HG02852 (cell line): Measurements from ENCODE around the gene PLEK.
"Not testable (repeated sequence)": the region's sequence is repeated elsewhere in the genome, so short reads cannot be mapped to it uniquely, and the experiment has no call there.

Source experiments
- ATAC-seq: cut with Tn5 transposase; IDR thresholded peaks from one replicate; pipeline ENCODE4 v1.9.1; 2021; ENCODE audit warnings: mild to moderate bottlenecking, moderate library complexity; ENCODE audit not compliant: unreplicated experiment

PLEK gene

DNA sequence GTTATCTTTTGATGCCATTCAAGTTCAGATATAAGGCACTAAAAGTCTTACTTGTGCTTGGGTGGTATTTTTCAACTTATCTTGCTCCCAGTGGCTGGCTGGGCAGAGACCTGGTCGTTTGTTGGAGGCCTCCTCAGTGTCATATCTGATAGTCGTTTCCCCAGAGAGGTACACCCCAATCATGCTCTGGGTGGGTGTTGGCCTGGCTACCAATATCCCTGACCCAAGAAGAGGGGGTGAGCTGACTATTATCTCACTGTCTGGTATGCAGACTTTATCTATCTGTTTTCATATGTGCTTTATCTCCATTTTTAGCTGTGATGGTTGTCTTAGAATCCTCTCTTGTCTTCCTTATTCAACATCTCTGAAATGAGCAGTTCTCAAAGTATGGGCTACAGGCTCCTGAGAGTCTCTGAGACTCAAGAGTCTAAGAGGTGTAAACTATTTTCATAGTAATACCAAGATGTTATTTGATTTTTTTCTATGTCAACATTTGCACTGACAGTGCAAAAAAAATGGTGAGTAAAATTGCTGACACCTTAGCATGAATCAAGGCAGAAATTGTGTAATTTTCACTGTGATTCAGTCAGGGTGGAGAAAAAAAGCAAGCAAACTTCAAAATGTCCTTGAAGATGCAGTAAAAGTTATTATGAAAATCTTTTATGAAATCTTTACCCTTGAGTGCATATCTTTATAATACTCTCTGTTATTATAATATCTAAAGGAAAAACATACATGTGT, 12.3 kb upstream of the PLEK start:
- ATAC-seq, result no peak

DNA sequence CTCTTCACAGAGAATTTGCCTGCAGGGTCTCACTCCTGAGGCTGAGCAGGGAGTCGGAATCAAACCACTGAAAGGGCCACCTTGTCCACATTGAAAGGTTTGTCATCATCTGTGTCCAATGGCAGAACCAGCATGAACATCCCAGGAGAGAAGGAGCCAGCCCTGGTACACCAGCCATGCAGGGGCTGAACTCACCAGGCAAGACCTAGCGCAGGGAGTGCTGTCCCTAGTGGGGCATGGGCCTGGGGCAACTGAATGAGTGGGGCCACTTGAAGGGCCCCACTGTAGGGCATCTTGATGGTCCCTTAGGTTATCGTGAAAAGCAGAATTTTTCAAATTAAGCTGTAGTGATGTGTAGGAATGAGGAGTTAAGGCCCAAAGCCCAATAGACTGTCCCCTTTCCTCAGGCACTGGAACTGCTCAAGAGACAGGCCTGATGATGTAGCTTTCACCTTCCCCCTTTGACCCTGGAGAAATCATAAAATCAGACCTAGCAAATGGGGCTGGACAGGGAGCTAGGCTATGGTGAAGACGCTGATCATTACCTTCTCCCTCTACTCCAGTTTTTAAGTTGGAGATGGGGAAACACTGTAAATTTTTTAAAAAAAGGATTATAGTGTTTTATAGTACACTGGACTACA, 8.4 kb upstream of the PLEK start:
- ATAC-seq, result no peak

GRCh38 chr2:68357605-68358337, 7.3 kb upstream of the PLEK start:
- ATAC-seq, result peak; percentile 46

DNA sequence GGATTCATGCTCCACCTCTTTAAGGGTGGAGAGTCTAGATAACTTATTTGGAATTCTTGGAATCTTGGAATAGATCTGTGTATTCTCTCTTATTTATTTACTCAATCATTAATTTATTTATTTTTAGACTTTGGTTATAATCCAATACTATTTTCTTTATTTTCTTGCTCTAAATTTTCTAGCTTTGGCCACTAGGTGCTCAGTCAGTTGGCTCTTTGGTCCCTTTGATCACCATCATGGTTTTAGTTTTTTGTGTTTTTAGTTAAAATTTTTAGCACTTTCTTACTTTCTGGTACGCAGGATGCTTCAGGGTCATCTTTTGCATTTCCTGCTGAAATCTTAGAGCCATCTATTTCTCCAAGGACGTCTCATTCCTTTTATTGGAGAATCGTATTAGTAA, 5.2 kb upstream of the PLEK start:
- no peak for ATAC-seq

- peak; percentile 49 for ATAC-seq
Observed at GRCh38 chr2:68362069-68362468, 3.0 kb upstream of the PLEK start.

- ATAC-seq, result no peak
Observed at GRCh38 chr2:68362749-68363148, 2.3 kb upstream of the PLEK start.

DNA sequence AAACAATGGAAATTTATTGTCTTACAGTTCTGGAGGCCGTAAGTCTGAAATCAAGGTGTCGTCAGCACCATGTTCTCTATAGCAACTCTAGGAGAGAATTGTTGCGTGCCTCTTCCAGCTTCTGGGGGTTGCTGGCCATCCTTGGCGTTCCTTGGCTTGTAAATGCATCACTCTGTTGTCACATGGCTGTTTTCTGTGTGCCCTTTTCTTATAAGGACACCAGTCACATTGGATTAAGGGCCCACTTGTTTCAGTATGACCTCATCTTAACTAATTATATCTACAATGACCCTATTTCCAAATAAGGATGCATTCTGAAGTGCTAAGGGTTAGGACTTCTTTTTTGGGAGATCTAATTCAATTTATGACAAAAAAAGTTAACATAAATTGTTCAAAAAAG, 1.4 kb upstream of the PLEK start:
- ATAC-seq, result no peak

- ATAC-seq, result peak; percentile 38
Observed at GRCh38 chr2:68366083-68366560, 1.0 kb downstream of the PLEK start.

- ATAC-seq, result no peak
Observed at GRCh38 chr2:68367953-68368653, 3.0 kb downstream of the PLEK start.

DNA sequence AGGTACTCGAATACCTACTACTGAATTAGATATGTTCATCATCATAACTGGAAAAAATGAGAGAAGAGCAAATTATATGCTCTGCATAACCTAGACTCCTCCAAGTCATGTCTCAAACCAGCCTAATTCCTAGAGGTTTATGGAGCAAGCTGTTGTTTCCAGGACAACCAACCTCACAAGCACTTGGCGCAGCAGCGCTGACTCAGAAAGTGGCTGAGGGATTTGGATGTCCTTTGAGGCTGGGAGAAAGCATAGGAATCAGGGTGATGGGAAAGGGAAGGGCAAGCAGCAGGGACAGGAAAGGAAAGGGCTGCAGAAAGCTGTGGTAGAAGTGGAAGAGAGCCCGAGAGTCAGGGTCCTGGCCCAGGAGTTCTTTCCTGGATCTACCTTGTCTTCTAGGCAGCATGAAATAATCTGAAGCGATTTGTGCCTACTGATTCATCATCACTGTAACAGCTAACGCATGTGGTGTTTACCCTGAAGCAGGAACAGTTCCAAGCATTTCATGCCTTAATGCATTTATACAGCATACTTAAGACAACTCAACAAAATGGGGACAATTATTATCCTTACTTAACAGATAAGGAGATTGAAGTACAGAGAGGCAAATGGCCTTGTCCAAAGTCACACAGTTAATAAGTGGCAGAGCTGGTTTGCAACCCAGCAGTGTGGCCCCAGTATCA, 3.7 kb downstream of the PLEK start:
- ATAC-seq, result no peak

DNA sequence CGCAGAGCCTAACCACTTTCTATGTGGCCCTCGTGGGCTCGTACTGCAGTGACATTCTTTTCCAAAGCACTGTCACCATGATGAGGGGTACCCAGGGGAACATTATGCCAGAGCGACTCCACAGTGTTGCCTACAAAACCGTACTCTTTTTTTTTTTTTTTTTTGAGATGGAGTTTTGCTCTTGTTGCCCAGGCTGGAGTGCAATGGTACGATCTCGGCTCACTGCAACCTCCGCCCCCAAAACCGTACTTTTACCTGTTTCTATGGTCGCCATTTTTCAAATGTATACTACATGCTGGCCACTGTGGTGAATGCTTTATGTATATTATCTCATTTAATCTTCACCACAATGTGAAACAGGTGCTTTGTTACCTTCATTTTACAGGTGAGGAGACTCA, 4.3 kb downstream of the PLEK start:
- ATAC-seq, result no peak

GRCh38 chr2:68371138-68371537, 6.1 kb downstream of the PLEK start:
- no peak for ATAC-seq

GRCh38 chr2:68371581-68371980, 6.5 kb downstream of the PLEK start:
- no peak for ATAC-seq

GRCh38 chr2:68372485-68372884, 7.4 kb downstream of the PLEK start:
- no peak for ATAC-seq

- ATAC-seq, result no peak
Observed at GRCh38 chr2:68374184-68374583, 9.1 kb downstream of the PLEK start.

- ATAC-seq, result no peak
Observed at GRCh38 chr2:68375582-68375981, 10.5 kb downstream of the PLEK start.

DNA sequence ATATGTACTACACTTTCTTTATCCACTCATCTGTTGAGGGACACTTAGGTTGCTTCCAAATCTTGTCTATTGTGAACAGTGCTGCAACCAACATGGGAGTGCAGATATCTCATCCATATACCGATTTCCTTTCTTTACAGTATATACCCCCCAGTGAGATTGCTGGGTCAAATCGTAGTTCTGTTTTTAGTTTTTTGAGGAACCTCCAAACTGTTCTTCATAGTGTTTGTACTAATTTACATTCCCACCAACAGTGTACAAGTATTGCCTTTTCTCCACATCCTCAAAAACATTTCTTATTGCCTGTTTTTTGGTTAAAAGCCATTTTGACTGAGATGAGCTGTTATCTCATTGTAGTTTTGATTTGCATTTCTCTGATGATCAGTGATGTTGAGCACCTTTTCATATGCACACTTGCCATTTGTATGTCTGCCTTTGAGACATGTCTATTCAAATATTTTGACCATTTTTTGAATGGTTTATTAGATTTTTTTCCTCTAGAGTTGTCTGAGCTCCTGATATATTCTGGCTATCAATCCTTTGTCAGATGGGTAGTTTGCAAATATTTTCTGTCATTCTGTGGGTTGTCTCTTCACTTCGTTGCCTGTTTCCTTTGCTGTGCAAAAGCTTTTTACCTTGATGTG, 12.2 kb downstream of the PLEK start:
- ATAC-seq, result peak; percentile 40

DNA sequence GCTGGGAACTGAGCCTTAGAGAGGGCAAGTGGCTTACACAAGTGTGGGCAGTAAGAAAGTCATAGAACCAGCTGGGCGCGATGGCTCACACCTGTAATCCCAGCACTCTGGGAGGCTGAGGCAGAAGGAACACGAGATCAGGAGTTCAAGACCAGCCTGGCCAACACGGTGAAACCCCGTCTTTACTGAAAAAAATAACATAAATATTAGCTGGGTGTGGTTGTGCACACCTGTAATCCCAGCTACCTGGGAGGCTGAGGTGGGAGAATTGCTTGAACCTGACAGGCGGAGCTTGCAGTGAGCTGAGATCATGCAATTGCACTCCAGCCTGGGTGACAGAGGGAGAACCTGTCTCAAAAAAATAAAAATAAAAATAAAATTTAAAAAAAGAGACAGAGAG, 13.7 kb downstream of the PLEK start:
- not testable (repeated sequence) for ATAC-seq

- ATAC-seq, result peak; percentile 52
Observed at GRCh38 chr2:68379184-68379708, 14.2 kb downstream of the PLEK start.

- no peak for ATAC-seq
Observed at GRCh38 chr2:68383778-68384177, 18.7 kb downstream of the PLEK start.
